Small intestine (tissue), 16 donors: Measurements from ENCODE around the gene PGBD4. TPM values are rescaled to one million over a fixed set of nuclear protein-coding genes. Genes with fewer than 3 reads are reported as not detected.

ENCODE experiments used
- DNase-seq, 2 donors: peaks; one replicate each; pipeline versions ENCODE4 v3.0.0 to v3.0.0-alpha.2; 2013
- FAIRE-seq: peaks from 2 replicates; lab custom pipeline; 2012; peaks lifted over from hg19 to GRCh38; lab: Jason Lieb, UNC
- H3K27ac ChIP-seq, 3 donors: one replicate each; pipeline ENCODE4 v1.5.1; 2013; ENCODE audit warnings: low read length in 2 of 3, mild to moderate bottlenecking in 2 of 3, control low read depth in 1 of 3, inconsistent platforms in 1 of 3, low read depth in 1 of 3, moderate library complexity in 1 of 3
- H3K27me3 ChIP-seq, 3 donors: one replicate each; pipeline ENCODE4 v1.6.1; 2013; ENCODE audit warnings: low read length in 3 of 3, inconsistent platforms in 1 of 3; ENCODE audit not compliant: control insufficient read depth in 3 of 3, insufficient read depth in 3 of 3
- H3K36me3 ChIP-seq, 3 donors: one replicate each; pipeline ENCODE4 v1.6.1; 2013; ENCODE audit warnings: low read length in 3 of 3, inconsistent platforms in 1 of 3, low read depth in 1 of 3, mild to moderate bottlenecking in 1 of 3, moderate library complexity in 1 of 3; ENCODE audit not compliant: control insufficient read depth in 3 of 3, insufficient read depth in 2 of 3
- H3K4me1 ChIP-seq, 3 donors: one replicate each; pipeline ENCODE4 v1.6.1; 2013; ENCODE audit warnings: low read length in 2 of 3, inconsistent platforms in 1 of 3, low read depth in 1 of 3, mild to moderate bottlenecking in 1 of 3, moderate library complexity in 1 of 3; ENCODE audit not compliant: control insufficient read depth in 3 of 3, insufficient read depth in 2 of 3
- H3K4me3 ChIP-seq, 3 donors: one replicate each; pipeline ENCODE4 v1.5.1; 2013; ENCODE audit warnings: low read length in 3 of 3, control low read depth in 1 of 3, inconsistent platforms in 1 of 3, low read depth in 1 of 3, mild to moderate bottlenecking in 1 of 3, moderate library complexity in 1 of 3
- H3K9me3 ChIP-seq, 2 donors: one replicate each; pipeline ENCODE4 v1.6.1; 2013; ENCODE audit warnings: low read depth in 1 of 2, low read length in 1 of 2; ENCODE audit not compliant: control insufficient read depth in 2 of 2, insufficient read depth in 1 of 2
- whole genome bisulfite sequencing, 3 donors: extraction: QIAGEN DNeasy Blood & Tissue Kit; methylation state at CpG; one replicate each; pipeline ENCODE4 v1.1.7; 2013; 5-methylcytosine and 5-hydroxymethylcytosine counted together
- long read RNA-seq, 10 donors: transcript quantifications; one replicate each; lab custom pipeline, GENCODE V29; 2026
- polyA plus RNA-seq, 4 donors: library from polyadenylated mRNA; stranded (reverse) in 3 of 4; unstranded in 1 of 4; fragments of 200-250 nt in 3 of 4; fragments of 120-200 nt in 1 of 4; gene quantifications; one replicate each; pipeline versions ENCODE4 v1.2.1 to v1.2.3, GENCODE V29; 2013
- donor health status: healthy with polysubstance abuse.
- donor health status: control.
- donor health status: control.
- donor health status: Bipolar disorder and iron deficiency.
- donor health status: healthy.

Gene PGBD4
- polyA plus RNA-seq: 1 to 10 TPM in 2 of 4 donors, under 1 TPM in 2; 0.27 to 1.6 (median 0.98) TPM
- long read RNA-seq, donor 1: 0 reads
- long read RNA-seq, donor 2: 0 reads
- long read RNA-seq, donor 3, full-length matches to known transcripts: 1 of 1 reads
- long read RNA-seq, donor 3, partial matches to known transcripts: 0 of 1 reads
- long read RNA-seq, donor 3, other reads (novel, unspliced or antisense): 0 of 1 reads
- long read RNA-seq, donor 4: 0 reads
- long read RNA-seq, donor 5: 0 reads
- long read RNA-seq, donor 6: 0 reads
- long read RNA-seq, donor 7: 0 reads
- long read RNA-seq, donor 8: 0 reads
- long read RNA-seq, donor 9: 0 reads
- long read RNA-seq, donor 10, full-length matches to known transcripts: 2 of 2 reads
- long read RNA-seq, donor 10, partial matches to known transcripts: 0 of 2 reads
- long read RNA-seq, donor 10, other reads (novel, unspliced or antisense): 0 of 2 reads

DNA sequence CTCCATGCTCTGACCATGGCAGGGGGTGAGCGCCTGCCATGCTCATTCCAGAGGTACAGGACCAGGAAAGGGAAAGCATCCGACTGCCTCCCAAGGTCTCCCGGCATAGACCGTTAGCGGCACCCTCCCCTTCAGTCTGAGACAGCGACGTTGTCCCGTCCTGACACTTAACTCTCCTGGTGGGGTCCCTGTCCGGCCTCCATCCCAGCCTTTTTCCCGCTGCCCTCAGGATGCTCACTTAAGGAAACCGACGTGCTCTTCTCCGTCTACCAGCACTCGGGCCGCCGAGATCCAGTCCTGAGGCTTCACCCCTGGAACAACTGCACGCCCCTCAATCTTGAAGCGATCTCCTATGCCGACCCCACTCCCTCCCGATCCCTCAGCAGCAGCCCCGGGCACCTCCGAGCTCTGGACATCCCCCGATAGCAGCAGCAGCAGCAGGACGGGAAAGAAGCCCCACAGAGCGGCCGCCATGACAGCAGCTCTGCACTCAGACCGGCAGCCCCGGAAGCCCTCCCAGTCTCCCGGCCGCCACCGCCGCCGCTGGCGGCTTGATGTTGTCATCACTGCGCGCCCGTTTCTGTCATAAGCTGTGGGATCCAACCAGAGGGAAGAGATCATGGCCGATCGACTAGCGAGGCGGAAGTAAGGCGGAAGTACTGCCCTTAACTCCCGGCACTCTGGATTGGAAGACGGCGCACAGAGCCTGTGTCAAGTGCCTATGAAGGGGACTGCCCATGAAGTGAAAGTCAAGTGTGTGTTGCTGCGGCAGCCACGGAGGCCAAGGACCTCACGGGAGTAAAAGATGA lies at the start of gene PGBD4, which contains the start of gene EMC7:
TSS of gene PGBD4 (plus strand) at position 718 of the 809 bp plus-strand sequence. CDS start 449 bp downstream, outside the sequence.
TSS of gene EMC7 (minus strand) at position 497 of the 809 bp plus-strand sequence. CDS start at position 474, 23 bp downstream.
- peak within 1 kb of the TSS; percentile 80 to 92 (median 91) for H3K27ac ChIP-seq
- FAIRE-seq (no peak), DNase-seq (peak; percentile 99 to 100)
- 0 to 1% (median 0%) methylated on average over 46 to 48 of the region's 48 CpGs for WGBS, 3 donors
- H3K27me3 ChIP-seq: no peaks in the 10 kb centered on the region
- peaks cover 0 to 8% of the 10 kb centered on the region in 2 donors for H3K9me3 ChIP-seq
- peak within 1 kb of the TSS; percentile 67 to 99 (median 96) for H3K4me3 ChIP-seq
- peaks cover 0 to 4% (median 0%) of the 10 kb centered on the region in 3 donors for H3K4me1 ChIP-seq
- H3K36me3 ChIP-seq: peaks cover 0 to 5% (median 0%) of the 10 kb centered on the region in 3 donors

GRCh38 chr15:34054081-34054707 lies 47.7 kb upstream of the PGBD4 start:
- Histone ChIP-seq H3K36me3 (no peaks in the 10 kb centered on the region), H3K4me1 (no peaks in the 10 kb centered on the region), H3K27ac (no peak overlapping the region), H3K9me3 (peaks cover 0 to 6% of the 10 kb centered on the region in 2 donors), H3K27me3 (no peaks in the 10 kb centered on the region), H3K4me3 (no peak overlapping the region)
- no peak for DNase-seq
- FAIRE-seq: no peak
- 90 to 94% (median 93%) methylated on average over 3 of the region's 3 CpGs for WGBS, 3 donors

DNA sequence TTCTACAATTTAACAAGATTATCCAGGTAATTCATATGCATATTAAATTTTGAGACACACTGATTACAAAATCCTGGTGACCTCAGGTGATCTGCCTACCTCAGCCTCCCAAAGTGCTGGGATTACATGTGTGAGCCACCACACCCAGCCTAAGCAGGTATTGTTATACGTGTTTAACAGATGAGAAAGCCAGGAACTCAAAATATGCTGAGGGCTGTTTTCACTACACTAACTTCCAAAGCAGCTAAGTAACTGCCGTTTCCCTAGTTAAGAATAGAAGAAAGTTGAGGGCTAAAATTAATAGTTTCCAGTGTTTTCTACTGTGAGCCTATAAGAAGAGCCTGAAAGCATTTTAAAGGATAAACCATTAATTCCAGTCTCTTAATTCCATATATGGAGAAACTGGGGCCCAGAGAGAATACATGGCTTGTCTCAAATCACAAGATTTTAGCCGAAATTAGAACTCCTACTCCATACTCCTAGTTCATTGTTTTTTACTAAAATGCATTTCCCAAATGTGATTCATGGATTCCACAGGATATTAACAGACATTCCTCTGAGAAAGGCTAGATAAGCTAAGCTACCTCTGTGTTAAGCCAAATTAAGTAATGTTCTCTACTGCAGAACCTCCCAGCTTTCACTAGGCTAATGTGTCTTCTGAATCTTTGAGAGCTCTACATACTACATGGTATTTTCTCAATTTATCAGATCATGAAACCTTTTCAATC lies 45.9 kb upstream of the PGBD4 start:
- Histone ChIP-seq H3K27me3 (no peaks in the 10 kb centered on the region), H3K4me3 (no peak overlapping the region), H3K4me1 (no peaks in the 10 kb centered on the region), H3K36me3 (no peaks in the 10 kb centered on the region), H3K9me3 (no peaks in the 10 kb centered on the region), H3K27ac (no peak overlapping the region)
- WGBS, 3 donors: 78 to 91% (median 78%) methylated on average over 3 of the region's 3 CpGs
- DNase-seq: no peak
- FAIRE-seq: no peak

DNA sequence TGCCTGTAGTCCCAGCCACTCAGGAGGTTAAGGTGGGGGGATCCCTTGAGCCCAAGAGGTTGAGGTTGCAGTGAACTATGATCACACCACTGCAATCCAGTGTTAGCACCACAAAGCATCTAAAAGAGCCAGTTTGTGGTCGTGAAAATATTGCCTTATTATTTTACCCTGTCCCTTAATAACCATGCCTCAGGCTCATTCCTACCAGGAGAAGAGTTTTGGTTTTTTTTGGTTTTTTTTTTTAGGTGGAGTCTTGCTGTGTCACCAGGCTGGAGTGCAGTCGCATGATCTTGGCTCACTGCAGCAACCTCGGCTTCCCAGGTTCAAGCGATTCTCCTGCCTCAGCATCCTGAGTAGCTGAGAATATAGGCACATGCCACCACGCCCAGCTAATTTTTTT lies 45.0 kb upstream of the PGBD4 start:
- 94 to 95% (median 94%) methylated on average over 5 of the region's 5 CpGs for WGBS, 3 donors
- FAIRE-seq (no peak), DNase-seq (no peak)
- Histone ChIP-seq H3K4me3 (no peak overlapping the region), H3K27me3 (no peaks in the 10 kb centered on the region), H3K4me1 (no peaks in the 10 kb centered on the region), H3K27ac (no peak overlapping the region), H3K36me3 (no peaks in the 10 kb centered on the region), H3K9me3 (no peaks in the 10 kb centered on the region)

DNA sequence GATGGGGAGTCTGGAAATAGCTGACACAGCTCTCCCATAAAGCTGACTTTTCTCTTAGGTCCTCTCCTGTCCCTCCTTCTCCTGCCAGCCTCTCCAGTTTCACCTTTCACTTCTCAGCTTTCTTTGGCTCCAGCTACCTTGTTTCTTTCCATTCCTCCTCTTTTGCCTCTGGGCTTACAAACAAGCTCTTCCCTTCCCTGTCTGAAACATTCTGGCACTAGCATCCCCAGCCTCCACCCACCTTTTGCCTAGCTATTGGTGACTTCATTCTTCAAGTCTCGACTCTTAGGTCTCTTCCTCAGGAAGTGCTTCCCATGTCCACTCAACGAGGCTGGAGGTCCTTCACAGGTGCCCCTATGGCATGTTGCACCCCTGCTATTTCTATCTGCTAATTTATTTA lies 42.4 kb upstream of the PGBD4 start:
- no peaks in the 10 kb centered on the region for H3K9me3 ChIP-seq
- H3K36me3 ChIP-seq: no peaks in the 10 kb centered on the region
- no peak overlapping the region for H3K27ac ChIP-seq
- DNase-seq (no peak), FAIRE-seq (no peak)
- no peaks in the 10 kb centered on the region for H3K27me3 ChIP-seq
- no peak overlapping the region for H3K4me3 ChIP-seq
- WGBS, 3 donors: 47 to 64% (median 47%) methylated on average over 2 of the region's 2 CpGs
- H3K4me1 ChIP-seq: no peaks in the 10 kb centered on the region

GRCh38 chr15:34059946-34060345 lies 41.9 kb upstream of the PGBD4 start:
- WGBS, 3 donors: 59 to 68% (median 66%) methylated on average over 3 of the region's 3 CpGs
- Histone ChIP-seq H3K4me1 (no peaks in the 10 kb centered on the region), H3K27me3 (no peaks in the 10 kb centered on the region), H3K27ac (no peak overlapping the region), H3K9me3 (no peaks in the 10 kb centered on the region), H3K36me3 (no peaks in the 10 kb centered on the region), H3K4me3 (no peak overlapping the region)
- DNase-seq: no peak
- no peak for FAIRE-seq

- H3K9me3 ChIP-seq: no peaks in the 10 kb centered on the region
- FAIRE-seq: no peak
- H3K4me1 ChIP-seq: no peaks in the 10 kb centered on the region
- no peak overlapping the region for H3K27ac ChIP-seq
- no peaks in the 10 kb centered on the region for H3K36me3 ChIP-seq
- DNase-seq: no peak
- 0% methylated on average over 1 of the region's 1 CpG for WGBS, 3 donors
- H3K27me3 ChIP-seq: no peaks in the 10 kb centered on the region
- H3K4me3 ChIP-seq: no peak overlapping the region
These were observed 37.4 kb upstream of the PGBD4 start for GRCh38 chr15:34064438-34064837.
